Spinal cord (tissue), 10 donors: ENCODE data around the gene CADPS. TPM values are rescaled to one million over a fixed set of nuclear protein-coding genes. Genes with fewer than 3 reads are reported as not detected.

Experiments
- DNase-seq, 6 donors: peaks; one replicate each; pipeline versions ENCODE4 v3.0.0 to v3.0.0-alpha.2; 2013 to 2015; ENCODE audit warnings: low spot score in 6 of 6, low read depth in 4 of 6
- H3K27ac ChIP-seq: one replicate; pipeline ENCODE4 v1.5.1; 2013; ENCODE audit warnings: low read depth, low read length, control low read depth
- H3K27me3 ChIP-seq: one replicate; pipeline ENCODE4 v1.6.1; 2013; ENCODE audit warnings: low read length; ENCODE audit not compliant: control insufficient read depth, insufficient read depth
- H3K36me3 ChIP-seq: one replicate; pipeline ENCODE4 v1.6.1; 2013; ENCODE audit warnings: low read length; ENCODE audit not compliant: control insufficient read depth, insufficient read depth
- H3K4me1 ChIP-seq: one replicate; pipeline ENCODE4 v1.6.1; 2013; ENCODE audit warnings: low read length; ENCODE audit not compliant: control insufficient read depth, insufficient read depth
- H3K4me3 ChIP-seq: one replicate; pipeline ENCODE4 v1.5.1; 2013; ENCODE audit warnings: low read depth, low read length, control low read depth
- H3K9me3 ChIP-seq: one replicate; pipeline ENCODE4 v1.6.1; 2013; ENCODE audit warnings: low read length; ENCODE audit not compliant: control insufficient read depth, insufficient read depth
- WGBS: methylation state at CpG from one replicate; pipeline ENCODE4 v1.1.5; 2013; ENCODE audit warnings: missing lambda C conversion rate; ENCODE audit not compliant: insufficient coverage; 5-methylcytosine and 5-hydroxymethylcytosine counted together
- polyA plus RNA-seq, 2 donors: library from polyadenylated mRNA; unstranded; fragments of 120-200 nt; gene quantifications; one replicate each; pipeline ENCODE4 v1.2.1, GENCODE V29; 2013; ENCODE audit not compliant: insufficient read length in 2 of 2
- total RNA-seq, 2 donors: library from RNA; depleted of rRNA in 1 of 2; stranded (reverse); fragments of 120-200 nt in 1 of 2; fragments of >200 nt in 1 of 2; gene quantifications; one replicate each; pipeline versions ENCODE4 v1.2.3 to v1.2.4, GENCODE V29; 2013 to 2014
- donor health status: healthy.

The CADPS gene
- total and polyA plus RNA-seq, 4 donors, result 79.7 to 251 (median 198) TPM

DNA sequence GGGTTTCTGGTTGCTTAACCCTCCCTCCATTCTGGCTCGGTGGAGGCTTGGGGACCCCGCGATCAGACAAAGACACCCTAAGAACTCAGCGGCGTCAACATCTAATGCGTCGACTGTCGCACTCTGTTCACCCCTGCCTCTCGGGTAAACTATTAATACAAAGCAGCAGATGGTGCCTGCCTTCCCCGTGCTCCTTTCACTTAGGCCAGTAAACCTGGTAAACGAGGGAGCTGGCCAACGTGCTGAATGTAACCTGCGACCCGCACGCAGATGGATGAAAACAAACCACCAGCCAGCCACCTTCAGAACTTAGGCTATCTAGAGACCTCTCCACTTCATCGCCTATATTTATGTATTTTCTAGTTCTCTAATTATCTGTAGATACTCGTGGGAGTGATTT, 848 bp upstream of the CADPS start:
- peak overlapping the region; percentile 61 for H3K4me3 ChIP-seq
- DNase-seq, result peak in 3 of 6 donors; percentile 15 to 68 (median 51)

DNA sequence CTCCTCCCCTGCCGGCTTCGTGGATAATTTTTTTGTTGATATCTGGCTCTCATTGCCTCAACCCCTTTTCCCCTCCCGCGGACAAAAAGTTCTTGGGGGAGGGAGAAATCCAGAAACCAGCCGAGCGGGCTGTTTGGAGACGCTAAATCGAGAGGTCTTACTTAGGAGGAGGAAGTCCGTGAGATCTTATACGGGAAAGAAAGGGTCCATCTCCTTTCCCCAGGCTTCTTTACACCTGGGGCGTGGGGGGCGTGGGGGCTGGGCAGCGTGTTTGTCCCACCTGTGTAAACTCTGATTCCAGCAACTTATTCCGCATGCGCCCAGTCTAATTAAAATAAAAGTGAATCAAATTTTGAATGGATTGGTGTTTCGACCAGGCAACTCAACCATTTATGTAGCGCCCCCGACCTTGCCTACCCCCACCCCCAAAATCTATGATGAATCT, 364 bp upstream of the CADPS start:
- H3K4me1 ChIP-seq, result peaks cover 21% of the 10 kb centered on the region
- H3K27ac ChIP-seq, result no peak overlapping the region
- no peaks in the 10 kb centered on the region for H3K36me3 ChIP-seq
- WGBS, result 0% methylated on average over 4 of the region's 18 CpGs
- no peaks in the 10 kb centered on the region for H3K9me3 ChIP-seq
- H3K27me3 ChIP-seq, result peaks cover 23% of the 10 kb centered on the region
- DNase-seq, result peak in 1 of 6 donors; percentile 21
- peak overlapping the region; percentile 61 for H3K4me3 ChIP-seq

More for the DNA sequence above, 848 bp upstream of the CADPS start:
- no peaks in the 10 kb centered on the region for H3K9me3 ChIP-seq
- H3K36me3 ChIP-seq, result no peaks in the 10 kb centered on the region
- no peak overlapping the region for H3K27ac ChIP-seq
- peaks cover 23% of the 10 kb centered on the region for H3K27me3 ChIP-seq
- WGBS, result 0% methylated on average over 10 of the region's 17 CpGs
- peaks cover 21% of the 10 kb centered on the region for H3K4me1 ChIP-seq

DNA sequence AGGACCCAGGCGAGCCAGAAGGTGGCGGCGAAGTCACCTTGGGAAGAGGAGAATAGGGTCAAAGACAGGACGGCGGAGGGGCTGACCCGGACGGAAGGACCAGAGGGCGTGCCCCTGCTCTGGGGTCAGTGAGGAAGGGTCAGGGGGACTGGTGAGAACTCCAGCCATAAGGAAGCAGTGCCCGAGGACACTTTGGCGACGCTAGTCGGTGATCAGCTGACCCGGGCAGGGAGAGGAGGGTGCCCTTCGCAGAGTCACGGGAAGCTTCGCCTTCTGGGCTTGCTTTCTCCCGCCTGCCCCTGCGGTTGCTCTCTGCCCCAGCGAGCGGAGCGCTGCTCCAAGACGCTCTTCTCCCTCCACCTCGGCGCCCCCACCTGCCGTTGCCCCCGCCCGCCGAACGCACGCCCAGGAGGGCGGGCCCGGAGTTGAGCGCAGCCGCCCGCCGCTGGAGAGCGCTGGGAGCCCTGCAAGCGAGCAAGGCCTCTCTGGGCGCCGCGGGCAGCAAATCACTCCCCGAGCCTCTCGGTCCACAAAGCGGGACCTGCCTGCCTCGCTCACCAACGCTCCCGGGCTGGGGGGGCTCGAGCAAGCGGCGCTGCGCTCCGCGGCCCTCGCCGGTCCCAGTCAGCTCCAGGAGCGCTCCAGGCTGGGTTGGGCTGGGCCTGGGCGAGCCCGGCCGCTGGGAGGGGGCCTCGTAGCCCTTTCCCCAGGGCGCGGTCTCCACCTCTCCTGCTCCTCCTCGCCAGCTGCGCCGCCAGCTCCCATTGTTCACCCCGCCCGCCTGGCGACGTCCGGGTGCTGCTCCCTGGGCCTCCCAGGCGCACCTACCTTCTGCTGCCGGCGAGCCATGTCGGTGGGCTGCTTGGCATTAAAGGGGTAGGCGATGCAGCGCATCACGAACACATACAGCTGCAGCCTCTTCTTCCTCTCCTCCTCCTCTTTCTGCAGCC, 1.2 kb downstream of the CADPS start:
- H3K4me1 ChIP-seq, result peaks cover 21% of the 10 kb centered on the region
- H3K9me3 ChIP-seq, result no peaks in the 10 kb centered on the region
- H3K36me3 ChIP-seq, result no peaks in the 10 kb centered on the region
- peak overlapping the region; percentile 57 for H3K4me3 ChIP-seq
- peak; percentile 36 to 90 (median 53) for DNase-seq
- peaks cover 23% of the 10 kb centered on the region for H3K27me3 ChIP-seq
- H3K27ac ChIP-seq, result peak overlapping the region; percentile 74
- under 1% methylated on average over 77 of the region's 77 CpGs for WGBS

DNA sequence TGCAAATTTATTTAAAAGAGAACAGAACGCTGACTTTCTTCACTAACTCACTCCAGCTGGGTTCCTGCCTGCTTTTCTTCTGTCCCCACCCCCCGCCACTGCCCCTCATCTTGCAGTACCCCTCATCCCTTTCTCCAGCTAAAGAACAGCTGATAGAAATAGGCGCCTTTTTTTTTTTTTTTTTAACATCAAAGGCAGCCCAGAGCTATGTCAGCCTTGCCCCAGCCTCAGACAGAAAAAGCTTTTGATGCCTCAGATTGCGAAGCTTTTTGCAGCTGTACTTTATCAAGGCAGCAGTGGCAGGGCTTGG, 1.8 kb downstream of the CADPS start:
- H3K4me3 ChIP-seq, result peak overlapping the region; percentile 57
- H3K36me3 ChIP-seq, result no peaks in the 10 kb centered on the region
- 0% methylated on average over 2 of the region's 4 CpGs for WGBS
- H3K9me3 ChIP-seq, result no peaks in the 10 kb centered on the region
- H3K27me3 ChIP-seq, result peaks cover 23% of the 10 kb centered on the region
- peak overlapping the region; percentile 74 for H3K27ac ChIP-seq
- peak in 3 of 6 donors; percentile 24 to 82 (median 60) for DNase-seq
- H3K4me1 ChIP-seq, result peaks cover 21% of the 10 kb centered on the region

DNA sequence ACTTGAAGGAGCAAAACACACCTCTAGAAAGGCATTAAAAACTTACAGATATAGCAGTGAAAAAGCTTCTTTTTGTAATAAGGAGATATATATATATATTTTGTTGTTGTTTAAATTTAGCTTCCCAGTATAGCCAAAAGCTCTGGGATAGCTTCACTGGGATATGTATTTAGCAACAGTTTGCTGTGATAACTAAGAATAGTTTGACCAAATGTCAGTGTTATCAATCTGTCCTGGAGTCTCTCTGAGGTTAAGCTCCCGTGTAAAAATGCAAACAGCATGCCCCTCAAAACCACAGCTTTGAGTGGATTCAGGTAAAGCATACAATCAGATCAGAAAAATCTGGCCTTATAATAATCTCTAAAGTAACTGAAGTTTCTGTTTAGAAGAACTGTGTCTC, 2.9 kb downstream of the CADPS start:
- WGBS, result no CpG with 5 or more reads among the region's 1 CpG
- Histone ChIP-seq H3K4me1 (peaks cover 21% of the 10 kb centered on the region), H3K4me3 (no peak overlapping the region), H3K27me3 (peaks cover 22% of the 10 kb centered on the region), H3K9me3 (no peaks in the 10 kb centered on the region), H3K27ac (no peak overlapping the region), H3K36me3 (no peaks in the 10 kb centered on the region)
- no peak for DNase-seq

DNA sequence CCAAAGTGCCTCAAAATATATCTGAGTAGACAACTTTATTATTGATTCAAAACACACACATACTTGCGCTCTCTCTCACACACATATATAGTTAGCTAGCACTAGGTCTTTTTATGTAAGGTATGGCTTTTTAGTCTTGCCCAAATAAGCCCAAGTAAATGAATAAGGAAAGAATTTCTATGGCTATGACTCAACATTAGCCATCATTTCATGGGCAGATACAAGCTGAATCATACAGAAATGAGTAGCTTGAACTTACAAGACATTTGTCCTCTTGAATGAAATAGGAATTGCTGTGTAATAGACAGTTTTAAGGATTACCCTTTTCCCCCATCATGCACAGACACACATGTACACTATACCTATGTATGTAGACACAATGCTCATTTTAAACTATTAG, 4.9 kb downstream of the CADPS start:
- DNase-seq, result no peak
- Histone ChIP-seq H3K27me3 (peaks cover 4% of the 10 kb centered on the region), H3K4me3 (no peak overlapping the region), H3K36me3 (no peaks in the 10 kb centered on the region), H3K9me3 (no peaks in the 10 kb centered on the region), H3K27ac (no peak overlapping the region), H3K4me1 (peaks cover 12% of the 10 kb centered on the region)
- WGBS, result no CpG with 5 or more reads among the region's 1 CpG

DNA sequence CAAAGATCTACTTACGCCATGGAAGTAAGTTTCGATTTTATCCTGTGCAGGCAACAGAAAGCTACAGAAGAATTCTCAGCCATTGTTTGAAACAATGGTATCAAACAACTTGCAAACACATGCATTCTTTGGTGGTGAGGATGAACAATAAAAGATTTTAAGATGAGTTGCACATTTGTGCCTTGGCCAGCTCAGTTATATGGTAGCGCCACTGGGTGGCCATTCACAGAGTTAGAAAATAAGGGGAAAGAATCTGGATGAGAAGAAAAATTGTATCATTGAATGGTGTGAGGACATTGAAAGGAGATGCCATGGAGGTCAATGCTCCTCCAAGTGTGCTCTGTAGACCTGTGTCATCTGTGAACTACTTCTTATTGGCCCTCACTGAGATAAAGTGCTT, 11.6 kb downstream of the CADPS start:
- no peak overlapping the region for H3K27ac ChIP-seq
- H3K27me3 ChIP-seq, result no peaks in the 10 kb centered on the region
- H3K36me3 ChIP-seq, result no peaks in the 10 kb centered on the region
- WGBS, result 100% methylated on average over 3 of the region's 3 CpGs
- DNase-seq, result no peak
- no peaks in the 10 kb centered on the region for H3K9me3 ChIP-seq
- H3K4me1 ChIP-seq, result no peaks in the 10 kb centered on the region
- no peak overlapping the region for H3K4me3 ChIP-seq

DNA sequence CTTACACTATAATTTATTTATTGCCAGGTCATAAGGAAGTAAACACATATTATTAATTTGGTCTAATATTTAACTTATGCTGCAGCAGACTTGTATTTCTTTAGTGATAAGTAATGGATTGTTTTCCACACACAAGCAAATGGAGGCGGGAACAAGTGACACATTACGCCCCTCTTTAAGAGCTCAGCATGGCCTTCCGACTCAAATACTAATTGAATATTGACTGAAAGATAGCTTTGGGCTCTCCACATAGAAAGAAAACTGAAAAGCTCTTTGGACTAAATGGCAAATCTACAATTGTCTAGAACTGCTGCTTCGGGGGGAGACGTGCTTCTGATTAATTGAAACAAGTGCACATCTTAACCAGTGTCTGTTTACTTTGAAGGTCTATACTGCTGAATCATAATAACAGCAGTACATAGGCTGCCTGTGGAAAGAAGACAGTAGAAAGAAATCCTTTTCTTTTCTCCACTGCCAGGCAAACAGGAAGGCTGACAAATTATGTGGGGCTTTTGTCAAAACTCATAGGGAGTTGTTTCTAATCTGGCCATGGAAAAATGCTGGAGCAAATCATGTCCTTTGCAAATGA, 15.9 kb downstream of the CADPS start:
- H3K4me3 ChIP-seq, result no peak overlapping the region
- no peak overlapping the region for H3K27ac ChIP-seq
- no peaks in the 10 kb centered on the region for H3K36me3 ChIP-seq
- H3K27me3 ChIP-seq, result no peaks in the 10 kb centered on the region
- peak in 1 of 6 donors; percentile 34 for DNase-seq
- no CpG with 5 or more reads among the region's 5 CpGs for WGBS
- H3K4me1 ChIP-seq, result no peaks in the 10 kb centered on the region
- H3K9me3 ChIP-seq, result no peaks in the 10 kb centered on the region

DNA sequence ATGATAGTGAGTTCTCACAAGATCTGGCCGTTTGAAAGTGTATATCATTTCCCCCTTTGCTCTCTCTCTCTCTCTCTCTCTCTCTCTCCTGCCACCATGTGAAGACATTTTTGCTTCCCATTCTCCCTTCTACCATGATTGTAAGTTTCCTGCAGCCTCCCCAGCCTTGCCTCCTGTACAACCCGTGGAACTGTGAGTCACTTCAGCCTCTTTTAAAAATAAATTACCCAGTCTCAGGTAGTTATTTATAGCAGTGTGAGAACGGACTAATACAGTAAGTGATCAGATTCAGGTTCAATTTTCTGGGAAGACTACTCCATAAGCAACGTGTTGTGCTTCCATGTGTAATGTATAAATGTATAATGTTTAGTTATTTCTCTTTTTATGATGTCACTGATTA, 29.2 kb downstream of the CADPS start:
- Histone ChIP-seq H3K27me3 (no peaks in the 10 kb centered on the region), H3K27ac (no peak overlapping the region), H3K36me3 (no peaks in the 10 kb centered on the region), H3K4me1 (no peaks in the 10 kb centered on the region), H3K4me3 (no peak overlapping the region), H3K9me3 (no peaks in the 10 kb centered on the region)
- WGBS, result no CpG with 5 or more reads among the region's 4 CpGs
- no peak for DNase-seq

DNA sequence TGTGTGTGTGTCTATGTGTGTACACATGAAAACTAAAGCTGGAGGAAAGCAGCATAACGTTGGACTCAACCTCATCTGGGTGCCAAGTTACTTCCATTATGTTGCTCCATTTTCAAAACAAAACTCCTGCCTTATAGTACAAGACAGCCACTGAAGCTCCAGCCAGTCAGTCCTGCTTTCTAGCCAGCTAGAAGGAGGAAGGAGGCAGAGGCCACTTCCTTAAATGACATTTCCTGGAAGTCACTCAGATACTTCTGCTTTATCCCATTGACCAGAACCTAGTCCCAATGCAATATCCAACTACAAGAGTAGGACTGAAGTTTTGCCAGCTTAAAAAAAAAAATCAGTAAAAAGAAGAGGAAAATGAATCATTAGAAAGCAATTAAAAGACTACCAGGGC, 31.7 kb downstream of the CADPS start:
- Histone ChIP-seq H3K36me3 (no peaks in the 10 kb centered on the region), H3K4me1 (no peaks in the 10 kb centered on the region), H3K27ac (no peak overlapping the region), H3K4me3 (no peak overlapping the region), H3K9me3 (no peaks in the 10 kb centered on the region), H3K27me3 (no peaks in the 10 kb centered on the region)
- no peak for DNase-seq
- no CpG with 5 or more reads among the region's 1 CpG for WGBS
